Keratinocyte (primary cell): Measurements from ENCODE around the gene NCS1. TPM values are rescaled to one million over a fixed set of nuclear protein-coding genes. Genes with fewer than 3 reads are reported as not detected.

Experiments
- DNase-seq: peaks from one replicate; pipeline ENCODE4 v3.0.0-alpha.2; 2011; ENCODE audit warnings: low read depth, missing footprints, low spot score
- FAIRE-seq: peaks from 2 replicates; lab custom pipeline; 2011; peaks lifted over from hg19 to GRCh38; lab: Jason Lieb, UNC
- H2AFZ ChIP-seq: 2 replicates; pipeline ENCODE4 v1.6.0; 2012; ENCODE audit warnings: low read length, control low read depth, inconsistent platforms; ENCODE audit not compliant: control insufficient read depth
- H3K27ac ChIP-seq: 2 replicates; pipeline ENCODE4 v1.5.1; 2011; ENCODE audit warnings: low read length; ENCODE audit not compliant: control insufficient read depth, insufficient read depth
- H3K27me3 ChIP-seq: 3 replicates; pipeline ENCODE4 v1.6.0; 2011; ENCODE audit warnings: low read length; ENCODE audit not compliant: control insufficient read depth, insufficient read depth; ENCODE audit errors: extremely low read depth
- H3K36me3 ChIP-seq, 2 experiments: 2 replicates in 1 of 2; 3 replicates in 1 of 2; pipeline ENCODE4 v1.5.1; 2011; ENCODE audit warnings: low read length in 2 of 2, mild to moderate bottlenecking in 1 of 2; ENCODE audit not compliant: control insufficient read depth in 2 of 2, insufficient read depth in 2 of 2; ENCODE audit errors: extremely low read depth in 1 of 2
- H3K4me1 ChIP-seq: 3 replicates; pipeline ENCODE4 v1.5.1; 2011; ENCODE audit warnings: low read length; ENCODE audit not compliant: control insufficient read depth, insufficient read depth; ENCODE audit errors: extremely low read depth
- H3K4me2 ChIP-seq: 3 replicates; pipeline ENCODE4 v1.6.0; 2011; ENCODE audit warnings: low read depth, low read length; ENCODE audit not compliant: control insufficient read depth, insufficient read depth; ENCODE audit errors: extremely low read depth
- H3K4me3 ChIP-seq, 3 experiments: fragments of 200-600 bp in 1 of 3; sonication (generic) in 1 of 3; 2 replicates in 2 of 3; 3 replicates in 1 of 3; pipeline ENCODE4 v1.5.1; 2011 to 2016; ENCODE audit warnings: low read length in 3 of 3, mild to moderate bottlenecking in 3 of 3, control low read depth in 2 of 3, inconsistent platforms in 1 of 3, low read depth in 1 of 3, mixed read lengths in 1 of 3, mixed run types in 1 of 3, moderate library complexity in 1 of 3; ENCODE audit not compliant: control insufficient read depth in 2 of 3, insufficient read depth in 2 of 3; ENCODE audit errors: extremely low read depth in 1 of 3
- H3K79me2 ChIP-seq: 2 replicates; pipeline ENCODE4 v1.6.0; 2012; ENCODE audit warnings: low read length; ENCODE audit not compliant: control insufficient read depth, insufficient read depth
- H3K9ac ChIP-seq: 3 replicates; pipeline ENCODE4 v1.6.0; 2011; ENCODE audit warnings: low read length; ENCODE audit not compliant: control insufficient read depth, insufficient read depth; ENCODE audit errors: extremely low read depth
- H3K9me1 ChIP-seq: 3 replicates; pipeline ENCODE4 v1.6.0; 2011; ENCODE audit warnings: low read length; ENCODE audit not compliant: control insufficient read depth, insufficient read depth; ENCODE audit errors: extremely low read depth
- H3K9me3 ChIP-seq: 2 replicates; pipeline ENCODE4 v1.5.1; 2012; ENCODE audit warnings: low read depth, low read length; ENCODE audit not compliant: control insufficient read depth
- H4K20me1 ChIP-seq: 3 replicates; pipeline ENCODE4 v1.6.0; 2011; ENCODE audit warnings: low read length; ENCODE audit not compliant: control insufficient read depth, insufficient read depth; ENCODE audit errors: extremely low read depth
- EZH2 ChIP-seq: IDR thresholded peaks from one replicate; pipeline ENCODE4 v1.6.1; 2012; ENCODE audit warnings: inconsistent platforms, mild to moderate bottlenecking, low read length, moderate library complexity
- dilution Hi-C: fragments of 300-500 bp; cut with MboI; formaldehyde crosslinking; loops from one replicate; pipeline ENCODE4 v1.7.0; 2020; ENCODE audit warnings: low sequenced_read_pairs; ENCODE audit not compliant: extremely low pct_ligation_motif_present
- polyA plus RNA-seq, 5 experiments: library from polyadenylated mRNA; depleted of rRNA in 3 of 5; stranded (reverse) in 3 of 5; stranded (forward) in 1 of 5; unstranded in 1 of 5; fragments of >200 nt; gene quantifications; 1 replicate in 1 of 5; 2 replicates in 3 of 5; 3 replicates in 1 of 5; pipeline versions ENCODE4 v1.2.1 to v1.2.3, GENCODE V29; 2011 to 2012; ENCODE audit warnings: missing spikeins in 2 of 5, low read depth in 1 of 5, low replicate concordance in 1 of 5
- TF ChIP-seq, protein P1 (sequence below), 3 experiments: IDR thresholded peaks in 1 of 3; conservative IDR thresholded peaks in 1 of 3; optimal IDR thresholded peaks in 1 of 3; 2 replicates in 2 of 3; 3 replicates in 1 of 3; pipeline versions ENCODE3 to v1.5.1; 2011; ENCODE audit warnings: low read length in 3 of 3, mild to moderate bottlenecking in 3 of 3, moderate library complexity in 2 of 3, control low read depth in 1 of 3, inconsistent platforms in 1 of 3; ENCODE audit not compliant: insufficient read depth in 2 of 3; ENCODE audit errors: extremely low read depth in 1 of 3

NCS1 gene
- polyA plus RNA-seq, 1 donor (not counting 4 experiments of a cell fraction or from before 2014, with no cell fraction given): 49.1 TPM

DNA sequence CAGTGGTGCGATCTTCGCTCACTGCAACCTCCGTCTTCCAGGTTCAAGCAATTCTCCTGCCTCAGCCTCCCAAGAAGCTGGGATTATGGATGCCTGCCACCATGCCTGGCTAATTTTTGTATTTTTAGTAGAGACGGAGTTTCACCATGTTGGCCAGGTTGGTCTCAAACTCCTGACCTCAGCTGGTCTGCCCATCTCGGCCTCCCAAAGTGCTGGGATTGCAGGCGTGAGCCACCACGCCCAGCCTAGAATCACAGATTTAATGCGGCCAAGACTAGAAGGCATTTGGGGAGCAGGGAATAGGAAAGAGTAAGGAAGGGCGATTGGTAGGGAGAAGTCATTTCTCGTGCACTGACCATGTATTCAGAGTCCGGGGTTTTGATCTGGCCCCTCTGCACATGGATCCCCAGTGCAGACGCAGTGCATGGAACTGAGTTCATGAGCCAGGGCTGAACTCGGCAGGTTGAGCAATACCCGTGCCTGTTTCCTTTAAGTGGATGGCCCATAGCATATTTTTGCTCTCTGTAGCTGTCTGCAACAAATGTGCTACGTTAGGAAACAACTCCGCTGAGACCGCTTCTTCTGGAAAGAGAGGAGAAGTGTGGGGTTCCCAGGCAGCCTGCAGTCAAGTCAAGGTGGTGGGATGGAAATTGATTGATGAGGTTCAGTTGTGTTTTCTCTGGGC, 90.0 kb downstream of the NCS1 start:
- Histone ChIP-seq H4K20me1 (no peaks in the 10 kb centered on the region), H3K9ac (no peak overlapping the region), H3K4me1 (no peaks in the 10 kb centered on the region), H3K4me2 (no peak overlapping the region), H3K4me3 (no peak overlapping the region), H3K36me3 (no peaks in the 10 kb centered on the region), H3K79me2 (no peaks in the 10 kb centered on the region), H3K27ac (no peak overlapping the region), H2AFZ (no peak overlapping the region), H3K9me3 (no peaks in the 10 kb centered on the region), H3K27me3 (peaks cover 54% of the 10 kb centered on the region), H3K9me1 (no peaks in the 10 kb centered on the region)
- FAIRE-seq: no peak
- DNase-seq: no peak
- dilution Hi-C loops: no loop called here
- TF ChIP-seq EZH2: no peak
- TF ChIP-seq, protein P1, sequence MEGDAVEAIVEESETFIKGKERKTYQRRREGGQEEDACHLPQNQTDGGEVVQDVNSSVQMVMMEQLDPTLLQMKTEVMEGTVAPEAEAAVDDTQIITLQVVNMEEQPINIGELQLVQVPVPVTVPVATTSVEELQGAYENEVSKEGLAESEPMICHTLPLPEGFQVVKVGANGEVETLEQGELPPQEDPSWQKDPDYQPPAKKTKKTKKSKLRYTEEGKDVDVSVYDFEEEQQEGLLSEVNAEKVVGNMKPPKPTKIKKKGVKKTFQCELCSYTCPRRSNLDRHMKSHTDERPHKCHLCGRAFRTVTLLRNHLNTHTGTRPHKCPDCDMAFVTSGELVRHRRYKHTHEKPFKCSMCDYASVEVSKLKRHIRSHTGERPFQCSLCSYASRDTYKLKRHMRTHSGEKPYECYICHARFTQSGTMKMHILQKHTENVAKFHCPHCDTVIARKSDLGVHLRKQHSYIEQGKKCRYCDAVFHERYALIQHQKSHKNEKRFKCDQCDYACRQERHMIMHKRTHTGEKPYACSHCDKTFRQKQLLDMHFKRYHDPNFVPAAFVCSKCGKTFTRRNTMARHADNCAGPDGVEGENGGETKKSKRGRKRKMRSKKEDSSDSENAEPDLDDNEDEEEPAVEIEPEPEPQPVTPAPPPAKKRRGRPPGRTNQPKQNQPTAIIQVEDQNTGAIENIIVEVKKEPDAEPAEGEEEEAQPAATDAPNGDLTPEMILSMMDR (optimal IDR thresholded peaks at IDR 0.05 in 1 of 3, IDR thresholded peaks at IDR 0.05 in 1 of 3, conservative IDR thresholded peaks at IDR 0.05 in 1 of 3; ENCODE audit: extremely low read depth in 1 of 3, insufficient read depth in 2 of 3, low read length in 3 of 3): no peak

DNA sequence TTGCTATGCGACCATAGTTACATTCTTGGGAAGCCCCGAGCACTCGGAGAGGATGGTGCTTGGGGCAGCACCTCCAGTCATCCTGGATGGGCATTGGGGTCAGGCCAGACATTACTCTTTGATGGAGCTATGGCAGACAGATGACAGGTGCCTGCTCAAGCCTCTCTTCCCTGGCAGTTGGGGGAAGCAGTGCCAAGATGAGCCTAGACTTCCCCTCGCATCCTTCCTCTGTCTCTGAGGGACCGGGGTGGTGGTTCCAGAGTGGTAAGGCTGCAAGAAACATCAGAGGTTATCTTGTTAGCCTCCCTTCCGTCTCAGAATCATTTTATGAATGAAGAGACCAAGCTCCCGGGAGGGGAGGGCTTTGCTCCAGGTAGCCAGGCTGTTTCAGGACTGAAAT, 90.6 kb downstream of the NCS1 start:
- dilution Hi-C loops: no loop called here
- H3K4me2 ChIP-seq: no peak overlapping the region
- H3K9ac ChIP-seq: no peak overlapping the region
- no peaks in the 10 kb centered on the region for H3K9me1 ChIP-seq
- no peaks in the 10 kb centered on the region for H3K4me1 ChIP-seq
- no peaks in the 10 kb centered on the region for H4K20me1 ChIP-seq
- DNase-seq (no peak), FAIRE-seq (no peak)
- no peaks in the 10 kb centered on the region for H3K9me3 ChIP-seq
- H3K79me2 ChIP-seq: no peaks in the 10 kb centered on the region
- no peaks in the 10 kb centered on the region for H3K36me3 ChIP-seq
- no peak for TF ChIP-seq EZH2
- TF ChIP-seq, protein P1 (optimal IDR thresholded peaks at IDR 0.05 in 1 of 3, IDR thresholded peaks at IDR 0.05 in 1 of 3, conservative IDR thresholded peaks at IDR 0.05 in 1 of 3; ENCODE audit: extremely low read depth in 1 of 3, insufficient read depth in 2 of 3, low read length in 3 of 3): no peak
- no peak overlapping the region for H3K4me3 ChIP-seq
- no peak overlapping the region for H3K27ac ChIP-seq
- no peak overlapping the region for H2AFZ ChIP-seq
- H3K27me3 ChIP-seq: peaks cover 59% of the 10 kb centered on the region
